ENCODE measurements around the gene RXRG. TPM values are rescaled to one million over a fixed set of nuclear protein-coding genes. Genes with fewer than 3 reads are reported as not detected.

RXRG gene
- total RNA-seq, 4 donors from 2014 or later, result 0.72 to 1.8 (median 1.3) TPM

GRCh38 chr1:165485716-165486115, 40.8 kb upstream of the RXRG start:
- H3K4me3 ChIP-seq, result no peak overlapping the region
- WGBS, result 91% methylated on average over 5 of the region's 5 CpGs
- no peak for DNase-seq (ENCODE audit: low spot score in 2 of 2)
- no peaks in the 10 kb centered on the region for H3K36me3 ChIP-seq
- H3K27me3 ChIP-seq, result peaks cover 5% of the 10 kb centered on the region
- peaks cover 7% of the 10 kb centered on the region for H3K4me1 ChIP-seq
- no peak overlapping the region for H3K27ac ChIP-seq
- no peaks in the 10 kb centered on the region for H3K9me3 ChIP-seq
- TF ChIP-seq EP300 (IDR thresholded peaks at IDR 0.05), result no peak
- no peak for TF ChIP-seq POLR2AphosphoS5 (IDR thresholded peaks at IDR 0.05)
- TF ChIP-seq, protein P1, sequence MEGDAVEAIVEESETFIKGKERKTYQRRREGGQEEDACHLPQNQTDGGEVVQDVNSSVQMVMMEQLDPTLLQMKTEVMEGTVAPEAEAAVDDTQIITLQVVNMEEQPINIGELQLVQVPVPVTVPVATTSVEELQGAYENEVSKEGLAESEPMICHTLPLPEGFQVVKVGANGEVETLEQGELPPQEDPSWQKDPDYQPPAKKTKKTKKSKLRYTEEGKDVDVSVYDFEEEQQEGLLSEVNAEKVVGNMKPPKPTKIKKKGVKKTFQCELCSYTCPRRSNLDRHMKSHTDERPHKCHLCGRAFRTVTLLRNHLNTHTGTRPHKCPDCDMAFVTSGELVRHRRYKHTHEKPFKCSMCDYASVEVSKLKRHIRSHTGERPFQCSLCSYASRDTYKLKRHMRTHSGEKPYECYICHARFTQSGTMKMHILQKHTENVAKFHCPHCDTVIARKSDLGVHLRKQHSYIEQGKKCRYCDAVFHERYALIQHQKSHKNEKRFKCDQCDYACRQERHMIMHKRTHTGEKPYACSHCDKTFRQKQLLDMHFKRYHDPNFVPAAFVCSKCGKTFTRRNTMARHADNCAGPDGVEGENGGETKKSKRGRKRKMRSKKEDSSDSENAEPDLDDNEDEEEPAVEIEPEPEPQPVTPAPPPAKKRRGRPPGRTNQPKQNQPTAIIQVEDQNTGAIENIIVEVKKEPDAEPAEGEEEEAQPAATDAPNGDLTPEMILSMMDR (IDR thresholded peaks at IDR 0.05), result no peak
- no peak for TF ChIP-seq POLR2A (IDR thresholded peaks at IDR 0.05)

- no peaks in the 10 kb centered on the region for H3K36me3 ChIP-seq
- TF ChIP-seq EP300 (IDR thresholded peaks at IDR 0.05), result no peak
- TF ChIP-seq POLR2A (IDR thresholded peaks at IDR 0.05), result no peak
- no peak for TF ChIP-seq POLR2AphosphoS5 (IDR thresholded peaks at IDR 0.05)
- no peak for DNase-seq (ENCODE audit: low spot score in 2 of 2)
- peaks cover 5% of the 10 kb centered on the region for H3K27me3 ChIP-seq
- 95% methylated on average over 1 of the region's 1 CpG for WGBS
- H3K9me3 ChIP-seq, result no peaks in the 10 kb centered on the region
- peaks cover 7% of the 10 kb centered on the region for H3K4me1 ChIP-seq
- H3K27ac ChIP-seq, result no peak overlapping the region
- no peak overlapping the region for H3K4me3 ChIP-seq
These were observed 39.6 kb upstream of the RXRG start for GRCh38 chr1:165484532-165484931.

DNA sequence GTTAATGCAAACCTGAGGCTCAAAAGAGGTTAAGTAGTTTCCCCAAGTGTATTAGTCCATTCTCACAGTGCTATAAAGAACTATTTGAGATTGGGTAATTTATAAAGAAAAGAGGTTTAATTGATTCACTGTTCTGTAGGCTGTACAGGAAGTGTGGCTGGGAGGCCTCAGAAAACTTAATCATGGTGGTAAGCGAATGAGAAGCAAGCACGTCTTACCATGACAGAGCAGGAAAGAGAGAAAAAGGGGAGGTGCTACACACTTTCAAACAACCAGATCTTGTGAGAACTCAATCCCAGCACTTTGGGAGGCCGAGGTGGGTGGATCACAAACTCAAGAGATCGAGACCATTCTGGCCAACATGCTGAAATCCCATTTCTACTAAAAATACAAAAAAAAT, 38.5 kb upstream of the RXRG start:
- H3K27ac ChIP-seq, result no peak overlapping the region
- H3K4me1 ChIP-seq, result peaks cover 7% of the 10 kb centered on the region
- H3K36me3 ChIP-seq, result no peaks in the 10 kb centered on the region
- no peaks in the 10 kb centered on the region for H3K9me3 ChIP-seq
- TF ChIP-seq POLR2AphosphoS5 (IDR thresholded peaks at IDR 0.05), result no peak
- no peak for TF ChIP-seq EP300 (IDR thresholded peaks at IDR 0.05)
- no peak for TF ChIP-seq POLR2A (IDR thresholded peaks at IDR 0.05)
- TF ChIP-seq, protein P1 (IDR thresholded peaks at IDR 0.05), result no peak
- 92% methylated on average over 4 of the region's 4 CpGs for WGBS
- H3K27me3 ChIP-seq, result peaks cover 5% of the 10 kb centered on the region
- no peak overlapping the region for H3K4me3 ChIP-seq
- no peak for DNase-seq (ENCODE audit: low spot score in 2 of 2)

GRCh38 chr1:165481820-165482532, 37.0 kb upstream of the RXRG start:
- TF ChIP-seq POLR2AphosphoS5 (IDR thresholded peaks at IDR 0.05), result no peak
- TF ChIP-seq, protein P1 (IDR thresholded peaks at IDR 0.05), result no peak
- no peak for TF ChIP-seq EP300 (IDR thresholded peaks at IDR 0.05)
- TF ChIP-seq POLR2A (IDR thresholded peaks at IDR 0.05), result no peak
- Histone ChIP-seq H3K36me3 (no peaks in the 10 kb centered on the region), H3K9me3 (no peaks in the 10 kb centered on the region), H3K27ac (no peak overlapping the region), H3K4me1 (peaks cover 7% of the 10 kb centered on the region), H3K4me3 (no peak overlapping the region), H3K27me3 (peaks cover 5% of the 10 kb centered on the region)
- WGBS, result 12% methylated on average over 6 of the region's 6 CpGs
- DNase-seq (ENCODE audit: low spot score in 2 of 2), result no peak

DNA sequence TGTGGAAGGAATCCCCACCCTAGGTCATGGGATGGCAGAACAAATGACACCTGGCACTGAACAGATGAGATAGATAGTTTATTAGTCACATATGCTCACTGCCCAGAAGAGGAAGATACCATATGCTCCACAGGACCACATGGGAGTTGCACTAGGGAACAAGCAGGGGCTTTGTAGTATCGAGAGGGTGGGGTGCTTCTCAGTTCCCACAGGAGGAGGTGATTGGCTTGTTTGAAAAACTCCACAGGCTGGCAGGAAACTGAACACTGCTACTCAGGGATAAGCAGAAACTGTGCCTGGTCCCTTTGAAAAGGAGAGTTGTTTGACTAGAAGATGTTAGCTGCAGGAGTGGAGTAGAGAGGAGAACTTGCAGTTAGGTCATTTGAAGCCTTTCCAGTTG, 31.9 kb upstream of the RXRG start:
- Histone ChIP-seq H3K4me3 (no peak overlapping the region), H3K9me3 (no peaks in the 10 kb centered on the region), H3K36me3 (no peaks in the 10 kb centered on the region), H3K4me1 (no peaks in the 10 kb centered on the region), H3K27ac (no peak overlapping the region), H3K27me3 (peaks cover 4% of the 10 kb centered on the region)
- no peak for DNase-seq (ENCODE audit: low spot score in 2 of 2)
- TF ChIP-seq POLR2AphosphoS5 (IDR thresholded peaks at IDR 0.05) (no peak), EP300 (IDR thresholded peaks at IDR 0.05) (no peak), POLR2A (IDR thresholded peaks at IDR 0.05) (no peak)
- TF ChIP-seq, protein P1 (IDR thresholded peaks at IDR 0.05), result no peak
- WGBS, result 39% methylated on average over 1 of the region's 1 CpG

Data from suprapubic skin (tissue), 4 donors.